Body of pancreas (tissue), 4 donors: Measurements from ENCODE around the gene GRK7.
"Not testable (repeated sequence)": the region's sequence is repeated elsewhere in the genome, so short reads cannot be mapped to it uniquely, and the experiment has no call there.

ENCODE experiments used
- CTCF ChIP-seq, 7 experiments: fragments of 450-650 bp in 4 of 7; fragments of 200-600 bp in 3 of 7; sonication (generic) in 3 of 7; IDR thresholded peaks; one replicate each; pipeline ENCODE4 v1.5.1; 2016 to 2019; ENCODE audit warnings: antibody characterized with exemption in 7 of 7
- POLR2A ChIP-seq, 3 donors: fragments of 450-650 bp; IDR thresholded peaks; one replicate each; pipeline ENCODE4 v1.6.1; 2016; ENCODE audit warnings: antibody characterized with exemption in 3 of 3, mild to moderate bottlenecking in 2 of 3

GRCh38 chr3:141762552-141762951 lies 656 bp upstream of the GRK7 start:
- not testable (repeated sequence) for TF ChIP-seq POLR2A, CTCF (IDR thresholded peaks at IDR 0.05)
